Fibroblast of mammary gland (primary cell): ENCODE measurements around the gene GAST.

Source experiments
- DNase-seq: peaks from one replicate; pipeline ENCODE4 v3.0.0-alpha.2; 2010; ENCODE audit warnings: low read depth
- H3K4me3 ChIP-seq: 2 replicates; pipeline ENCODE4 v1.5.1; 2011; ENCODE audit warnings: low read depth, mild to moderate bottlenecking, low read length, moderate library complexity; ENCODE audit not compliant: control insufficient read depth
- TF ChIP-seq, protein P1 (sequence below): conservative IDR thresholded peaks from 2 replicates; pipeline ENCODE4 v1.5.1; 2011; ENCODE audit warnings: low read depth, low read length, inconsistent platforms; ENCODE audit not compliant: control insufficient read depth, insufficient read depth

The GAST gene

DNA sequence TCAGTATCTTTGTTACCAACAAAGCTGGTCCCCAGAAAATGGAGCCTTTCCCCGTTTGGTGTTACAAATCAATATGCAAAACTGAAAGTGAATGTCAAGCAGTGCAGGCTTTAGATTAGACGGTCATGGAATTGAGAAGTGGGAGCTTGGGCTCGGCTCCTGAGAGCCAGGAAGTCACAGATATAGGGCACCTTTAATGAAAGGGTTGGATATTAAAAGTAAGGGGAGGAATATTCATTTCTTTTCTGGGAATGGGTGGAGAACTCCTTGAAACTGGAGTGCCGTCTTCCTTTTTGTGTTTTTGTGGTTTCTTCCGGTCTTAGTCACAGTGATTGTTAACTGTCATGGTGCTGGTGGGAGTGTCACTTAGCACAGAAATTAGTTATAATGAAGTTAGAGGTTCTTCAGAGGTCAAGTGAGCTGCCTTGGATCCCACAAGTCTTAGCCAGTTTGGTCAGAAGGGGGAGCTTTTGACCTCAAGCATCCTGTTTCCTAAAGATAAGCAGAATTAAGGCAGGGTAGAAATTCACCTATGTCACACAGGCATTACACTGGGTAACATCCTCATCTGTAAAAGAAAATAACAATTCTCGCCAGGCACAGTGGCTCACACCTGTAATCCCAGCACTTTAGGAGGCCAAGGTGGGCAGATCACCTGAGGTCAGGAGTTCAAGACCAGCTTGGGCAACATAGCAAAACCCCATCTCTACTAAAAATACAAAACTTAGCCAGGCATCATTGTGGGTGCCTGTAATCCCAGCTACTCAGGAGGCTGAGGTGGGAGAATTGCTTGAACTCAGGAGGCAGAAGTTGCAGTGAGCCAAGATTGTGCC lies 33.0 kb upstream of the GAST start:
- H3K4me3 ChIP-seq = no peak overlapping the region
- TF ChIP-seq, protein P1, sequence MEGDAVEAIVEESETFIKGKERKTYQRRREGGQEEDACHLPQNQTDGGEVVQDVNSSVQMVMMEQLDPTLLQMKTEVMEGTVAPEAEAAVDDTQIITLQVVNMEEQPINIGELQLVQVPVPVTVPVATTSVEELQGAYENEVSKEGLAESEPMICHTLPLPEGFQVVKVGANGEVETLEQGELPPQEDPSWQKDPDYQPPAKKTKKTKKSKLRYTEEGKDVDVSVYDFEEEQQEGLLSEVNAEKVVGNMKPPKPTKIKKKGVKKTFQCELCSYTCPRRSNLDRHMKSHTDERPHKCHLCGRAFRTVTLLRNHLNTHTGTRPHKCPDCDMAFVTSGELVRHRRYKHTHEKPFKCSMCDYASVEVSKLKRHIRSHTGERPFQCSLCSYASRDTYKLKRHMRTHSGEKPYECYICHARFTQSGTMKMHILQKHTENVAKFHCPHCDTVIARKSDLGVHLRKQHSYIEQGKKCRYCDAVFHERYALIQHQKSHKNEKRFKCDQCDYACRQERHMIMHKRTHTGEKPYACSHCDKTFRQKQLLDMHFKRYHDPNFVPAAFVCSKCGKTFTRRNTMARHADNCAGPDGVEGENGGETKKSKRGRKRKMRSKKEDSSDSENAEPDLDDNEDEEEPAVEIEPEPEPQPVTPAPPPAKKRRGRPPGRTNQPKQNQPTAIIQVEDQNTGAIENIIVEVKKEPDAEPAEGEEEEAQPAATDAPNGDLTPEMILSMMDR = peak; percentile 21
- peak; percentile 48 for DNase-seq

DNA sequence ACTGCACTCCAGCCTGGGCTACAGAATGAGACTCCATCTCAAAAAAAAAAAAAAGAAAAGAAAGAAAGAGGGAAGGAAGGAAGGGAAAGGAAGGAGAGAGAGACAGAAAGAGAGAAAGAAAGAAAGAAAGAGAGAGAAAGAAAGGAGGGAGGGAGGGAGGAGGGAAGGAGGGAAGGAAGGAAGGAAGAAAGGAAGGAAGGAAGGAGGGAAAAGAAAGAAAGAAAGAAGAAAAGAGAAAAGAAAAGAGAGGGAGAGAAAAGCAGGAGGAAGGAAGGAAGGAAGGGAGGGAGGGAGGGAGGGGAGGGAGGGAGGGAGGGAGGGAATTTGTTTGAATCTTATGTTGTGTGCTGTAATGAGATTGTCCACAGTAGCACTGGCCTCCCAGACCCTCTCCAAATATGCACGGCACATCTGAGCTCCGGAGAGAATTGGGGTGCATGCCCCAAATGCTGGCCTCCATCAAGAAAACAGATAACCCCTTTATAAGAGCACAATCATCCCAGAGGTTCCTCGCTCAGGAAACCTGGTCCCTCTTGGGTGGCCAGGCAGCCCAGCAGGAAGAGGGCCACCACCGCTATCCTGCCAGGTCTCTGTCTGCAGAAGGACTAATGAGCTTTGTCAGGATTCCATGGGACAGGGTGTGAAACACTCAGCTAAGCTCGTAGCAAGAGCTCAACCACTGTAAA lies 32.2 kb upstream of the GAST start:
- H3K4me3 ChIP-seq = no peak overlapping the region
- TF ChIP-seq, protein P1 = no peak
- DNase-seq = no peak

DNA sequence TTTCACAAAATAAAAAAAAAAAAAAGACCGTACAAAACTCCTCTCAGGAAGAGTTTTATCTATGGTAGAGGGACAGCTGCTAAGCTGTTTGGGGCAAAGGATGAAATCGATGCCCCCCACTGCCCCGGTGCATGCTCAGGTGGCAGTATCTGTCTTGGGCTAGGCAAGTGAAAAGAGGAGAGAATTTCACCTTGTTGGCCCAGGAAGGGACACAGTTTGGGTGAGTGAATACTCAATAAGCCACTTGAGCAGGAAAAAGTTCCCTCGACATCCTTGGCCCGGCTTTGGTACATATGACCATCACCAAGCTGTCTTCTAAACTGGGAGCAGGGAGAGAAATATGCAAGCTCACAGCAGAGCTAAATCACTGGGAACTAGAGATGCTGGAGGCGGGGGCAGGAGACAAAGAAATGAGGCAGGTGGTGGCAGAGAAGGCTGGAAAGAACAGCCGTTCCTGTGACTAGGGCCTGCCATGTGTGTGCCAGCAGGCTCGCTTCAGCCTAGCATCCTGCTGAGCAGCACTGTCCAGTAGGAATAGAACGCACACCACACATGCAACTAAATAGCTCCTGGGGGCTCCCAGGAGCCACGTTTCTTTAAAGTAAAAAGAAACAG lies 31.6 kb upstream of the GAST start:
- no peak for DNase-seq
- no peak overlapping the region for H3K4me3 ChIP-seq
- TF ChIP-seq, protein P1 = no peak

DNA sequence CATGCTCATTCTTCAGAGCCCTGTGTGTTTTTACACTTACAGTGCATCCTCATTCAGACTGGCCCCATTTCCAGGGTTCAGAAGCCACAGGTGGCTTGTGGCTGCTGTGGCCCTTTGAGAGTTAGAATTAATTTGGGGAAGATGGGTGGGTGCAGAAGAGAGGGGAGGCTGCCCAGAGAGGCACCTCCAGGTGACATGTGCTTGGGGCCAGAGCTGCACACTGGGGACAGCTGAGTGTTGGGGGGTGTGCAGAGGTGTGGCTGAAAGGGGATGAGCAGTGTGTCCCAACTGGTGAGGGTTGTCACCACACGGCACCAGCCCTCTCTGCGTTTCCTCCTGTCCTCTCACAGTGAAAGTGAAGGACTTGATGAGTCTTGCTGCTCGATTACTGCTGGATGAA lies 30.4 kb upstream of the GAST start:
- no peak overlapping the region for H3K4me3 ChIP-seq
- DNase-seq = no peak
- TF ChIP-seq, protein P1 = no peak

DNA sequence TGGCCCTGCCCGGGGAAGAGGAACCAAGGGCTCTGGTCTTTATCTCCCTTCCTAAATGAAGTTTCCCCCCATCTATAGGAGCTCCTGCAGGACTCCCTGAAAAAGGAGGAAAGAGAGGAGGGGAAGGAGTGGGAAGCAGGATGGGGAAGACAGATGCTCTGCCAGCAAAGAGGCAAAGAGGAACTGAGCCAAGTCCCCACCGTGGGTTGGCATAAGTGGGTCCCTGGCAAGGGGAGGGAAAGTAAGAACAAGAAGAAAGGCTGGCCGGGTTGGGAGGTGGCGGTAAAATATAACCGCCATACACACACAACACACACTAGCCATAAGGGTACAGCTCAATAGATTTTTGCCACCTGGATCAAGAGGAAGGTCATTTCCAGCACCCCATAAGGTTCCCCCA lies 29.5 kb upstream of the GAST start:
- TF ChIP-seq, protein P1 = no peak
- DNase-seq = no peak
- H3K4me3 ChIP-seq = no peak overlapping the region

DNA sequence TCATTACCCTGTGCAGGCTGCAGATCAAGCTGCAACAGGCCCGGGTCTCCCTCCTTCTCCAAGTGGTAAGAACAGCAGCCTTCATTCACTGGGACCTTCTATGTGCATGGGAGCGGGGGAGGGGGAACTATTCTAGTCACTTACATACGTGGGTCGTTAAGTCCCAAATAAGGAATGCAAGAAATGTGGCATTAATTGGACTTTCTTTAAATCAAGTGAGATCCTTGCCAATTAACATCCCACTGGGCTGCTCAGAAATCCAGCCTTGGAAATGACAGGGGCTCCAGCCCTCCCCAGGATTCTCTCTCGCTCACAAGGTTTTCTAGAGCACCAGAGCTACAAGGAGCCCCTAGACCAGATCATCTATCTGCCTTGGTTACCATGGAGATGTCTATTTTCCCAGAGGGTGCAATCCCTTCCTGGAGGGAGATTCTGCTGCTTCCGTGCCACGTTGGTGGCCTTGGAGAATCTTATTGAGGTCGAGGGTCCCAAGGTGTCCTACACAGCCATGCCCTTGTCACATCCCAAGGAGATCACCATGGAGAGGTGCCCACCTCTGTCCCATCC lies 28.6 kb upstream of the GAST start:
- DNase-seq = no peak
- no peak overlapping the region for H3K4me3 ChIP-seq
- TF ChIP-seq, protein P1 = no peak
